KOPT-K1 (cell line): ENCODE results near the gene NTMT1.

Source experiments
- H3K27ac ChIP-seq: fragments of 200-600 bp; sonication (generic); 2 replicates; pipeline ENCODE4 v1.5.1; 2016; ENCODE audit warnings: antibody characterized with exemption, mild to moderate bottlenecking, low read depth, low read length; ENCODE audit not compliant: poor library complexity, severe bottlenecking
- H3K36me3 ChIP-seq: fragments of 200-600 bp; sonication (generic); 2 replicates; pipeline ENCODE4 v1.5.1; 2017; ENCODE audit warnings: antibody characterized with exemption, mild to moderate bottlenecking, low read length, moderate library complexity; ENCODE audit not compliant: insufficient read depth
- H3K9me3 ChIP-seq: fragments of 200-600 bp; sonication (generic); 2 replicates; pipeline ENCODE4 v1.5.1; 2017; ENCODE audit warnings: antibody characterized with exemption, low read length, mild to moderate bottlenecking; ENCODE audit not compliant: insufficient read depth, poor library complexity, severe bottlenecking

Gene NTMT1

DNA sequence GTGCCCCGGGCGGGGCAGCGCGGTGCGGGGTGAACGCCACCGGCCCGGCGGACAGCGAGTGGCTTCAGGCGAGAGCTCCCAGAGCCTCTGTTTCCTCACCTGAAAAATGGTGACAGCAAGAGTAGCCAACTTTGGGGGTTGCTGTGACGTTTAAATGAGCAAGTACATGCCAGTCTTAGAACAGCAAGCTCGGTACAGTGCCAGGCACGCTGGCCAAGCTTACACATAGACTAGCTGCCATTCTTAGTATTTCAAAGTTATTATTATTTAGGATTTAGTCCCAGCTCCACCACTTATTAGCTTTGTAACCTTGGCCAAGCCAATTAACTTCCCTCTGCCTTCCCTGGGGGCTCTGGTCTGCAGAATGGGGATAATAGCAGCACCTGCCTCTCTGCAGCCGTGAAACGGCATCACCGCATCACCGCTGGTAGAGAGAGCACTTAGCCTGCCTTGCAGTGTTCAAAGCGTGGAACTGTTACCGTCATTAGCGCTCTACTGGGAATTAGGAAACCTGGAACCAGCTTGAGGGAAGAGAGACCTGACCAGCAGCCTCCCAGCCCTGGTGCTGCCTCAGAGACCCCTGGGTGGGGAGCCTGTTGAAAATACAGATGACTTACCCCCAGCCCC is 5.2 kb upstream of the NTMT1 start, which contains the start of gene C9orf50:
TSS of gene C9orf50 (minus strand) at position 433 of the 627 bp plus-strand sequence. CDS start 527 bp downstream, outside the sequence.
- no peaks in the 10 kb centered on the region for H3K36me3 ChIP-seq
- no peaks in the 10 kb centered on the region for H3K9me3 ChIP-seq
- no peak within 1 kb of the TSS for H3K27ac ChIP-seq

DNA sequence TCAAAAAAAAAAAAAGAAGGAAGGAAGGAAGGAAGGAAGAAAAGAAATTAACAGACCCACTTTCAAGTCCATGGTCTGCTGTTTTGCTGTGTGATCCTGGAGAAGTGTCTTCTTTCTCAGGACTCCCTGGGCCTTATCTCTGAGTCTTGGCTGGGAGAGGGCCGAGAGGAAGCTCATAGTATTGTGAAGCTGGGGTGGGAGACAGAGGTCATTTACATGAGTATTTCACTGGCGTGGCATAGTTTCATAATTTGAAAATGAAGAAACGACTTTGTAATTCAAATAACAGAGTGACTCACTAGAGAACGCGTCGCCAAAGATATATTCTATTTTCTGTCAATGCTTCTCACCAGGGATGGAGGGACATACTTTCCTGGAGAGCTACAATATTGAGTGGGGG is 2.6 kb upstream of the NTMT1 start:
- H3K27ac ChIP-seq: no peak overlapping the region
- H3K36me3 ChIP-seq: peaks cover 10% of the 10 kb centered on the region
- H3K9me3 ChIP-seq: no peaks in the 10 kb centered on the region

DNA sequence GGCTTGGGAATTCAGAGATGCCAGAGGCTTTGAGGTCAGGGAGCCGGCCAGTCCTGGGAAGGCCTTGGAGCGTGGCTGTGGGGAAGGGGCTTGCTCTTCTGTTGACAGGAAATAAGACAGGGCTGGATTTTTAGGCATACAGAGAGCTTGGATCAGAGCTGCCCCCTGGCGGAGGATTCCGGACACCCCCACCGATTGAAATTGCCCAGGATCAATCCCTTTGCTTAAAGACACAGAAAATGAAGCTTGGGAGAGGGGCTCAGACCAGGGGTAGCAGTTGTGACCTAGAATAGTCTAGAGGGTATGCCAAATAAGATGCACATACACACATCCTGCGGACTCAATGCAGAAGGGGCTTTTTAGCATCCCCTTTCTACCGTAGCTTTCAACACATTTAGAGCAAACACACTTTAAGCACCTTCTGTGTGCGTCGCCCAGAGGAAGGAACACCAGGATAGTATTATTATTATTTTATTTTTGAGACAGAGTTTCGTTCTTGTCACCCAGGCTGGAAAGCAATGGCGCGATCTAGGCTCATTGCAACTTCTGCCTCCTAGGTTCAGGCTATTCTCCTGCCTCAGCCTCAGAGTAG is 1.7 kb upstream of the NTMT1 start:
- no peak overlapping the region for H3K27ac ChIP-seq
- H3K9me3 ChIP-seq: no peaks in the 10 kb centered on the region
- H3K36me3 ChIP-seq: peaks cover 19% of the 10 kb centered on the region

DNA sequence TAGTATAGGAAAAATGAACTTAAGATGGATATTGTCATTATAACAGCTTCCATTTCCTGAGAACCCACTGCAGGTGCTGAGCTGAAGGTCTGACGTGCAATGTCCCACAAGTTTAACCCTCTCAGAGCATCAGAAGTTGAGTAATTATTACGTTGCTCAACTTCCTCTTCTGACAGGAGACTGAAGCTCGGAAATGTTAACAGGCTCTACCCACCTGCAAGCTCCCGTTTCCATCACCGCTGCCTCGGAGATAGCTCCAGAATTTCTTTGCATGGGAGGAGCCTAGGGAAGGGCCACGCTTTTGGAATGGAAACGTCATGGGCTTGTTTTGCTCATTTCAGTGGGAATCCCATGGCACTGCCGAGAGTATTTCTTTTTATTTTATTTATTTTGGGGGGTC is 1.0 kb upstream of the NTMT1 start:
- Histone ChIP-seq H3K27ac (peak overlapping the region; percentile 83), H3K9me3 (no peaks in the 10 kb centered on the region), H3K36me3 (peaks cover 23% of the 10 kb centered on the region)

DNA sequence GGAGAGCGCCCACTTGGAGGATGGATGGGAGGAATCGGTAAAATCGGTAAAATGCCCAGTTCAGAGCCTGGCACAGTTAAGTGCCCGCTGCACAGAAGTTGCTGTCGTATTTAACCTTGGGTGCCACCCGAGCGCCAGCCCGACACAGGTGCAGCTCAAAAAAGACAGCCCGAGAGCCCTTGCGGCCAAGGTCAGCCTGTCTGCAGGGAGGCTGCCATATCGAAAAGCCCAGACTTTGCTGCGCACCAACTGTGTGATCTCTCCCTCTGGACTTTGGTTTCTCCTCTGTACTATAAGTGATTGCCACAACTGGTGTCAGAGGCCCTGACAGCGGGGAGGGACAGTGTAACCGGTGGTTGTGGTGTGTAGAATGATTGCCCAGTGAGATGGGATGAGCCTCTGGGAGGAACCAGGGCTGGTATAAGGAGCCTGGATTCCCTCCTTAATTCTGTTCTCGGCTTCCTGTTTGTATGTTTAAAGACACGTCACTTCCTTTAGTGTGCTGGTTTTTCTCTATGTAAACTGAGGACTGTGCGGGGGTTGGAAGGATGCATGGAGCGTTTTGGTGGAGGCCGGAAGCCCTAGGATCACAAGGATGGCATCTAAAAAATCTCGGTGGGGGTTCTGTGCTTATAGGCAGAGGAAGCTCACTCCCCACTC is 792 bp downstream of the NTMT1 start:
- Histone ChIP-seq H3K36me3 (peaks cover 31% of the 10 kb centered on the region), H3K9me3 (no peaks in the 10 kb centered on the region), H3K27ac (peak overlapping the region; percentile 83)

DNA sequence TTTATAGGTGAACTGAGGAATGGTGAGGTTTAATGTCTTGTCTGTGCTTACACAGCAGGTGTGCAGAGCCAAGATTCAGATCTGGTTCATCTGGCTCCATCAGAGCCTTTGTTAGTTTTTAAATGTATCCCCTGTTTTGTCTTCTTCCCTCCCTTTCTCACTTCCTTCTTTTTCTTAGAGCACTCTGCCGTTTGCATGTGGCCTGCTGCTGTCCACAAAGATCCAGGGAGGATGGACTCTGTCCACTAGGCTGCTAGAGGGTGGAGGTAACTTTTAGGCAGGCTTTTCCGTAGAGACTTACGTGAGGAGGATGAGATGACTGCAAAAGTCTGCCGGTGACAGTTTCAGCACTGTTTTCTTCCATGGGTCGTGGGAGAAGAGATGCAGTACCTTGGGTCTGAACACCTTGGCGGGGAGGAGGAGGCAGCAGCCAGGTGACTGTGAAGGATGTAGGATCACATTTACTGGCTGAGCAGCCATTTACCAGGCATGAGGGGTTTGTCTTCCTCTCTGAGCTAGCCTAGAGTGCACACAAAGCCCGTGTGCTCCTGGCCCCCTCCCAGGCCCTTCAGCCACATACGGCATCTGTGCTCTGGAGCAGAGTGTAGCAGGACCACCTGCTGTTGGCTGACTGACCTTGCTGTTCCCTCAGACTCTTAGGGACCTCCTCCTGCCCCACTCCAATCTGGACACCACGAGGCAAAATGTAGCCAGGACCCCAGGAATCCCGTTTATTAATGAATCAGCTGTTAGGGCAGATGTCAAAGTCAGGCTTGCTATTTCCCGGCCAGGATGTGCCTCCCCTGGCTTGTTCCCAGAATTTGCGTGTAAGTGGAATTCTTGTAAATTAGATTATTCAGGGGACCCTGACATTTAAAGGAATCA is 1.8 kb downstream of the NTMT1 start:
- H3K36me3 ChIP-seq: peaks cover 41% of the 10 kb centered on the region
- H3K27ac ChIP-seq: peak overlapping the region; percentile 83
- no peaks in the 10 kb centered on the region for H3K9me3 ChIP-seq

DNA sequence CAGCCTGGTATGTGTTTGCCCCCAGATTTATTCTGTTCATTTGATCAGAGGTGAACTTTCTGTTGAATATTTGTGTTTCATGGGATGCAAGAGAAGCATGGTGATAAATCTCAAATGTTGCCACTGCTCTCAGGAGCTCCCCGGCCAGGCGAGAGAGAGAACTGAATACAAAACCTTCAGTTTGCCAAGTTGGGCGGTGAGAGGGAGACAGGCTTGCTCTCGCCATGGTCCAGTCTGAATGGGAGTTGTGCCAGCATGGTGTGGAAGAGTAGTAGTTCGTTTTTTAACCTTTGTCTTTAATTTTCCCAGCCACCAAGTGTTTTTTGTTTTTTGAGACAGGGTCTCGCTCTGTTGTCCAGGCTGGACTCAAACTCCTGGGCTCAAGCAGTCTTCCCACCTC is 2.7 kb downstream of the NTMT1 start:
- no peak overlapping the region for H3K27ac ChIP-seq
- H3K9me3 ChIP-seq: no peaks in the 10 kb centered on the region
- H3K36me3 ChIP-seq: peaks cover 50% of the 10 kb centered on the region

DNA sequence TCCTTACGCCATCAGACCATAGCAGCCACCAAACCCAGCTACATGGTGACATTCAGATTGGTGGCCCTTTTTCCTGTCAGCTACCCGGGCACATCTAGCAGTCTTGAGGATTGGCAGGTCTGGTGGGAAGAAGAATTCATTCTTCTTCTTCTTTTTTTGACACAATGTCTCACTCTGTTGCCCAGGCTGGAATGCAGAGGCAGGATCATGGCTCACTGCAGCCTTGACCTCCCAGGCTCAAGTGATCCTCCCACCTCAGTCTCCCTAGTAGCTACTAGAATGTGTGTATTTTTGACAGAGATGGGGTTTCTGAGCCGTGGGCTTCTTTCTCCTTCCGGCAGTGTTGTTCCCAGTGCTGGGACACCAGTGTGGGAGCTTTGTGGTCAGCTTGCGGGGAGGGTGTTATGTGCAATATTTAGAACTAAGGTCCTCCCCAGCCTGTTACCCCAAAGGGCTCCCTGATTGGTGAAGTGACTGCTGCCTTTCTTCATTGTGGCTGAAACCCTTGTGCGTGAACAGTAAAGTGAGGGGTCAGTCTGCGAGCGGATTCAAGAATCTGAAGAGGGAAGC is 3.4 kb downstream of the NTMT1 start:
- Histone ChIP-seq H3K9me3 (no peaks in the 10 kb centered on the region), H3K36me3 (peaks cover 57% of the 10 kb centered on the region), H3K27ac (no peak overlapping the region)

DNA sequence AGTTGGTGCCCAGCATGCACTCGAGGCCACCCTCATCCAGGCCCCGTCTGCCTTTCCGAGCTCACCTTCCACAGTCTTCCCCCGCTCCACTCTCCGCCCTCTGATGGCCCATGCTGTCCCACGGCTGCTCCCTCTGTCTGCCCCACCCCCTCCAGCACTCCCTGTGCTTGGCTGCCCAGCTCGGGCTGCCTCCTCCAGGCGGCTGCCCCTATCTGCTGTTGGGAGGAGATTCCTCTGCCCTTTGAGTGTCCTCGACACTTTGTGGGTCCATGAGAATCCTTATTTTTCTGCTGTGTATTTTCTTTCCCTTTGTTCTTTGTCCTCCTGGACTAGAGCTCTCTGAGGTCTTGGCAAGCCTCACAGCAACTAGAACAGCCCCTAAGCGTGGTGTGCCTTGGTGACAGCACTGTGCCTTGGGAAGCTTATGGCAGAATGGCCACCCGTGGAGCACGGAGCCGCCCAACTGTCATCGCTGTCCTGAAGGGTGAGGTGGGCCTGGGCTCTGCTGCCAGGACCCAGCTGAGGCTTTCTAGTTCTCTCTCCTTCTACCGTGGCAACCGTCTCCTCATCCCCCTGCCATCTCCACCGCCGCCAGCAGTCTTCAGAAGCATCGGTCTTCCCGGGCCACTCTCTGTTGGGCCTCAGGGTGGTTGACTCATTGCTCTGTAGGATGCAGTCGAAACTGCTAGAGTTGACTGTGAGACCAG is 5.2 kb downstream of the NTMT1 start:
- Histone ChIP-seq H3K27ac (no peak overlapping the region), H3K9me3 (no peaks in the 10 kb centered on the region), H3K36me3 (peaks cover 74% of the 10 kb centered on the region)

DNA sequence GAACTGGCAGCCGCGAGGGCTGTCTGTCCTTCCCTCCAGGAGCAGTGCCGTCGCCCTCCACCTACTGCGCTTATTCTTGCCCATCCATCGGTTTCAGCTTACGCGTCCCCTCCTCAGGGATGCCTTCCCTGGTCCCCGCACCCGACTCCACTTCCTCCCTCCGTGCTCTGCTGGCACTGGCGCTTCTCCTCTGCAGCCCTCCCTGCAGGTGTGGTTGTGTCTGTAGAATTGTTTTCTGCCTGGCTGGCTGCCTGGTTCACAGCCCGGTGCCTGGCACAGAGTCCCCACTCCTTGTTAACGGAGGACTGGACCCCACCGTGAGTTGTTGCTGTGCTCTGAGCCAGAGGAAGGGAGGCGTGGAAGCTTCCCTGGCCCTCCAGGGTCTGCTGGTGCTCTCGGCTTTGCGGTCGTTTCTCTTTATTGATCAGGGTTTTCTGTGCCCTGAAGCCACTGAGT is 5.7 kb downstream of the NTMT1 start:
- Histone ChIP-seq H3K9me3 (no peaks in the 10 kb centered on the region), H3K36me3 (peaks cover 80% of the 10 kb centered on the region), H3K27ac (no peak overlapping the region)

DNA sequence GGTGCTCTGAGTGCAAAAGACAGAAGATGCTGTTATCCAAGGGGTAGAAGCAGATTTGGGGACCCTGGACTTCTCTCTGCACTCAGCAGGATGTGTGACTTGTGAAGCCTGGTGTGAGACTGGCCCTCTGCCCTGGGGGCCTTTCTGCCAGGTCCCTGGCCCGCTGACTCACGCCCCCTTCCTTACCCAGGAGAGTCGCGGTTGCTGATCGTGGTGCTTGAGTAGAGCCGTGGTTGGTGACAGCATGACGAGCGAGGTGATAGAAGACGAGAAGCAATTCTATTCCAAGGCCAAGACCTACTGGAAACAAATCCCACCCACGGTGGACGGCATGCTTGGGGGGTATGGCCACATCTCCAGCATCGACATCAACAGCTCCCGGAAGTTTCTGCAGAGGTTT is 6.5 kb downstream of the NTMT1 start:
- Histone ChIP-seq H3K36me3 (peaks cover 86% of the 10 kb centered on the region), H3K9me3 (no peaks in the 10 kb centered on the region), H3K27ac (no peak overlapping the region)

DNA sequence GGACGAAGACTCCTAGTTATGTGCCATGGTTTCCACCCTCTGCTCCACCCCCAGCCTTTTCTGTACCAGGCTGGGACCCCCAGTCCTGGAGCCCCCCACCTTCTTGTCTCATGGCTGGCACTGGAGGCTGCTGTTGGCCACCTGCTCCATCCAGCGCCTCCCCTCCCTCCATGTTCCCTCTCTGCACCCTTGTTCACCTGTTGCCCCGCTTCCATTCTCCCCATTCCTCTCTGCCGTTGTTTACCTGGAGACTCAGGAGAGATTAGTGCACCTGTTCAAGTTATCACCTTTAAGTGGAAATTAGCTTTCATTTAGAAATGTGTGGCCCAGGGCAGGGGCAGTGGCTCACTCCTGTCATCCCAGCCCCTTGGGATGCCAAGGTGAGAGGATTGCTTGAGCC is 7.2 kb downstream of the NTMT1 start:
- Histone ChIP-seq H3K9me3 (no peaks in the 10 kb centered on the region), H3K27ac (no peak overlapping the region), H3K36me3 (peaks cover 86% of the 10 kb centered on the region)

DNA sequence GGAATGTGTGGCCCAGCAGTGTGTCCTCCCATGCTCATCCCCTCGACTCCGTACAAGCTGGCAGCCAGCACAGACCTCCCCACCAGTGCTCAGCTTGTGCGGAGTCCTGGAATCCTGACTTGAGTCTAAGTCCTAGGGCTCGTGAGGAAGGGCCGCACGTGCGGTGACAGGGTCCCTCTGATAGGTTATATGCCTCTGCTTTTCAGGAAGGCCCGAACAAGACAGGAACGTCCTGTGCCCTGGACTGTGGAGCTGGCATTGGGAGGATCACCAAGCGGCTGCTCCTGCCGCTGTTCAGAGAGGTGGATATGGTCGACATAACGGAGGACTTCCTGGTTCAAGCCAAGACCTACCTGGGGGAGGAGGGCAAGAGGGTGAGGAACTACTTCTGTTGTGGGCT is 7.9 kb downstream of the NTMT1 start:
- Histone ChIP-seq H3K27ac (no peak overlapping the region), H3K36me3 (peaks cover 87% of the 10 kb centered on the region), H3K9me3 (no peaks in the 10 kb centered on the region)
